GM12874 (cell line): ENCODE data around the gene SUPT5H.

ENCODE experiments used
- CTCF ChIP-seq: IDR thresholded peaks from 2 replicates; pipeline ENCODE4 v1.5.1; 2011; ENCODE audit warnings: low read depth, mild to moderate bottlenecking, control low read depth, low read length, moderate library complexity; ENCODE audit not compliant: insufficient read depth

SUPT5H gene

GRCh38 chr19:39512988-39513387 is 67.6 kb downstream of the SUPT5H start:
- TF ChIP-seq CTCF: no peak

GRCh38 chr19:39514840-39515550 is 69.6 kb downstream of the SUPT5H start, which contains the start of gene SELENOV:
Gene SELENOV (plus strand): TSS chr19:39515139. CDS start chr19:39515213, 74 bp downstream.
- TF ChIP-seq CTCF: no peak

- TF ChIP-seq CTCF: no peak
Observed at GRCh38 chr19:39515551-39516191, 70.3 kb downstream of the SUPT5H start.

- no peak for TF ChIP-seq CTCF
Observed at GRCh38 chr19:39516270-39516669, 70.9 kb downstream of the SUPT5H start.

GRCh38 chr19:39517432-39517831 is 72.0 kb downstream of the SUPT5H start:
- TF ChIP-seq CTCF: no peak

- no peak for TF ChIP-seq CTCF
Observed at GRCh38 chr19:39518458-39518857, 73.1 kb downstream of the SUPT5H start.

GRCh38 chr19:39518975-39519374 is 73.6 kb downstream of the SUPT5H start:
- TF ChIP-seq CTCF: no peak
